HFFc6 (cell line): ENCODE measurements around the gene CUL9. TPM values are rescaled to one million over a fixed set of nuclear protein-coding genes. Genes with fewer than 3 reads are reported as not detected.

Source experiments
- DNase-seq: peaks from one replicate; pipeline ENCODE4 v3.0.0-alpha.2; 2018
- H3K27ac Mint-ChIP-seq: 2 replicates; pipeline ENCODE4 v1.8.0; 2020; ENCODE audit warnings: mild to moderate bottlenecking, mixed read lengths
- H3K27me3 Mint-ChIP-seq: 2 replicates; pipeline ENCODE4 v1.8.0; 2021; ENCODE audit warnings: mild to moderate bottlenecking, moderate library complexity, mixed read lengths; ENCODE audit not compliant: insufficient read depth
- H3K36me3 Mint-ChIP-seq: 2 replicates; pipeline ENCODE4 v1.8.0; 2021; ENCODE audit warnings: low read depth, mixed read lengths
- H3K4me1 Mint-ChIP-seq: 2 replicates; pipeline ENCODE4 v1.8.0; 2020; ENCODE audit warnings: low read depth, mixed read lengths
- H3K4me3 Mint-ChIP-seq: 2 replicates; pipeline ENCODE4 v1.8.0; 2020; ENCODE audit warnings: mild to moderate bottlenecking, moderate library complexity, mixed read lengths
- H3K9me3 Mint-ChIP-seq: 2 replicates; pipeline ENCODE4 v1.8.0; 2020; ENCODE audit warnings: mild to moderate bottlenecking, mixed read lengths
- total RNA-seq, 6 experiments: library from RNA; stranded (reverse); fragmentation: NEBNext Ultra II Directional; extraction: Animal tissue kit (Norgen Biotek cat#: 25700); gene quantifications; 2 replicates in 1 of 6; 3 replicates in 5 of 6; pipeline ENCODE4 v1.2.3, GENCODE V29; 2021
- TF ChIP-seq, protein P1 (sequence below): fragments of 200-600 bp; sonication (generic); IDR thresholded peaks from 2 replicates; pipeline ENCODE4 v1.5.0; 2021; ENCODE audit warnings: antibody characterized with exemption, mild to moderate bottlenecking

CUL9 gene
- total RNA-seq, 6 experiments from 2014 or later = 15.4 to 19.9 (median 18.6) TPM

DNA sequence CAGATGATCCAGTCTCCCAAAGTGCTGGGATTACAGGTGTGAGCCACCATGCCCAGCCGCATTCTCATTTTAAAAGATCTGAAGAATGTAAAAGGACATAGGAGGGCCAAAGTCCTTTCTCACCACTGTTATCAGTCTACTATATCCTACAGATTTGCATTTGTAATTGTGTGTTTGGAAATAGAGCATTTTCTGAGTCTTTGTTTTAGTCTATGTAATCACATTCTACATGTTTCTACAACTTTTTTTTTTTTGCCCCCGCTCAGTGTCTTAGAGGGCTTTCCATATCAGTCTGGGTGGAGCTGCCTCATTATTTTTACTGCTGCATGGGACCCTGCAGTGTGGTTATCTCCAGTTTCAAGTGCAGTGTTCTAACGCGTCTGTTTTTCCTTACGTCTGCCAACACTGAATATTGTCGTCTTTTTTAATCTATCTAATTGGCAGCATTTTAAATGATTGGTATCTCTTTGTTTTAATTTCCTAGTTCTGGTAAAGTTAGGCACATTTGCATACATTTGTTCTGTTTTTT is 7.8 kb downstream of the CUL9 start:
- Mint-ChIP-seq H3K27ac (no peak overlapping the region), H3K36me3 (peaks cover 32% of the 10 kb centered on the region)
- no peak for DNase-seq

DNA sequence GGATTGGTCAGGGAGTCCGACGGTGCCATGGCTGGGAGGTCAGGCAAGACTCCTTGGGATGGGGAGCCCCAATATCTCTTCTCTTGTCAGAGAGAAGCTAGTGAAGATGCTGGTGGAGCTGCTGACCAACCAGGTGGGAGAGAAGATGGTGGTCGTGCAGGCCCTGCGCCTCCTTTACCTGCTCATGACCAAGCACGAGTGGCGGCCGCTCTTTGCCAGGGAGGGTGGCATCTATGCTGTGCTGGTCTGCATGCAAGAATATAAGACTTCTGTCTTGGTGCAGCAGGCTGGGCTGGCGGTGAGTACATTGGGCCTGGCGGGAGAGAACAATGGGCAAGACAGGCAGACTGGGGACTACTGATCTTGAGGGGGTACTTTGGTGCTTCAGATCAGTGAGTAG is 10.9 kb downstream of the CUL9 start:
- Mint-ChIP-seq H3K36me3 (peaks cover 17% of the 10 kb centered on the region; the same call in 1 of the 2 replicates), H3K9me3 (no peaks in the 10 kb centered on the region), H3K4me1 (no peaks in the 10 kb centered on the region), H3K27ac (no peak overlapping the region), H3K4me3 (no peak overlapping the region), H3K27me3 (no peaks in the 10 kb centered on the region; the same call in 1 of the 2 replicates)
- no peak for DNase-seq
- TF ChIP-seq, protein P1, sequence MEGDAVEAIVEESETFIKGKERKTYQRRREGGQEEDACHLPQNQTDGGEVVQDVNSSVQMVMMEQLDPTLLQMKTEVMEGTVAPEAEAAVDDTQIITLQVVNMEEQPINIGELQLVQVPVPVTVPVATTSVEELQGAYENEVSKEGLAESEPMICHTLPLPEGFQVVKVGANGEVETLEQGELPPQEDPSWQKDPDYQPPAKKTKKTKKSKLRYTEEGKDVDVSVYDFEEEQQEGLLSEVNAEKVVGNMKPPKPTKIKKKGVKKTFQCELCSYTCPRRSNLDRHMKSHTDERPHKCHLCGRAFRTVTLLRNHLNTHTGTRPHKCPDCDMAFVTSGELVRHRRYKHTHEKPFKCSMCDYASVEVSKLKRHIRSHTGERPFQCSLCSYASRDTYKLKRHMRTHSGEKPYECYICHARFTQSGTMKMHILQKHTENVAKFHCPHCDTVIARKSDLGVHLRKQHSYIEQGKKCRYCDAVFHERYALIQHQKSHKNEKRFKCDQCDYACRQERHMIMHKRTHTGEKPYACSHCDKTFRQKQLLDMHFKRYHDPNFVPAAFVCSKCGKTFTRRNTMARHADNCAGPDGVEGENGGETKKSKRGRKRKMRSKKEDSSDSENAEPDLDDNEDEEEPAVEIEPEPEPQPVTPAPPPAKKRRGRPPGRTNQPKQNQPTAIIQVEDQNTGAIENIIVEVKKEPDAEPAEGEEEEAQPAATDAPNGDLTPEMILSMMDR = no peak

More for the DNA sequence above, 7.8 kb downstream of the CUL9 start:
- Mint-ChIP-seq H3K4me3 (no peak overlapping the region), H3K4me1 (no peaks in the 10 kb centered on the region), H3K9me3 (no peaks in the 10 kb centered on the region), H3K27me3 (no peaks in the 10 kb centered on the region; the same call in 1 of the 2 replicates)
- TF ChIP-seq, protein P1 = no peak

DNA sequence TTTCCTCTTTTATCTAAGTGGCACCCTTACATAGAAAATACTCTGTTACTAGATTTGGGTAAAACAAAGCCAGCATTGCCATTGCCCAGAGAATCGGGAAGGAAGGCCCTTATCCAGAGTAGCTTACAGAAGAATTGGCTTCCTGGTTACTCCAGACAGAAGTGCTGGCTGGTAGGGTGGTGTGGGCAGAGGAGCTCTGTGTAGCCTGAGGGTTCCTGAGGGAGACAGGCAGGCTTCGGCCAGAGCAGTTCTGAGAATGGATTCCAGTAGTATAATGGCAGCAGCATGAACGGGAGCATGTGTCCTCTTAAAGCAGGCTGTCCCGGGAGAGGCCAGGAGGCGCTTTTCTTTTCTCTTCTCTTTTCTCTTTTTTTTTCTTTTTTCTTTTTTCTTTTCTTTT is 11.9 kb downstream of the CUL9 start:
- Mint-ChIP-seq H3K9me3 (no peaks in the 10 kb centered on the region), H3K27me3 (no peaks in the 10 kb centered on the region), H3K4me1 (no peaks in the 10 kb centered on the region), H3K27ac (no peak overlapping the region), H3K36me3 (peaks cover 11% of the 10 kb centered on the region; the same call in 1 of the 2 replicates), H3K4me3 (no peak overlapping the region)
- TF ChIP-seq, protein P1 = no peak
- DNase-seq = no peak

DNA sequence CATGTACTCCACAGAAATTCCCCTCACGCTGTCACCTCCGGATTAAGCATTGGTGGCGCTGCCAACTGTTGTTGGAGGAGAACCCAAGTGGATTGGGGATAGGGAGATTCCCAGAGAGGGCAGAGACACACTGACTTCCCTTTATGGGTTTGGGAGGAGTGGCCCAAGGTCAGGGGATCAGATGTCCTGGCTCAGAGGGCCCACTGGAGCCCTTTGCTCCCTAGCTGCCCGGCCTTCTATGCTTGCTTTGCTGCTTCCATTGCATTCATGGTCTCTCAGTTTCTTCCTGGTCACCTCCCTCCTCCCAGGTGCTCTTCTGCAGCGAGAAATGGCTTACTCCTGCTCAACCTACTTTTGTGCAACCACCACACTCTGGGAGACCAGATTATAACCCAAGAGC is 14.3 kb downstream of the CUL9 start:
- Mint-ChIP-seq H3K27ac (no peak overlapping the region), H3K4me1 (no peaks in the 10 kb centered on the region), H3K4me3 (no peak overlapping the region), H3K36me3 (peaks cover 11% of the 10 kb centered on the region; the same call in 1 of the 2 replicates), H3K9me3 (no peaks in the 10 kb centered on the region), H3K27me3 (no peaks in the 10 kb centered on the region)
- TF ChIP-seq, protein P1 = no peak
- no peak for DNase-seq

DNA sequence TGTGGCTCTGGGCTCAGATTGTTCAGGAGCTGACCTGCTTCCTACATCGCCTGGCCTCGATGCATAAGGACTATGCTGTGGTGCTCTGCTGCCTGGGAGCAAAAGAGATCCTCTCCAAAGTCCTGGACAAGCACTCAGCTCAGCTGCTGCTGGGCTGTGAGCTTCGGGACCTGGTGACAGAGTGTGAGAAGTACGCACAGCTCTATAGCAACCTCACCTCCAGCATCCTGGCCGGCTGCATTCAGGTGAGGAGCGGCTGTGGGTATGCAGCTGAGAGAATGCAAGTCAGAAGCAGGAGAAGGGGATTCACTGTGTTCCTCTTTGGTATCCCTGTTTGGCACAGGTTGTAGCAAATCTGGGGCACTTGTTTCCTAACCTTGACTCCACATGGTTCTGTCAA is 17.9 kb downstream of the CUL9 start:
- no peaks in the 10 kb centered on the region for H3K4me1 Mint-ChIP-seq
- H3K27ac Mint-ChIP-seq = no peak overlapping the region
- H3K36me3 Mint-ChIP-seq = peaks cover under 1% of the 10 kb centered on the region
- no peaks in the 10 kb centered on the region for H3K9me3 Mint-ChIP-seq
- H3K27me3 Mint-ChIP-seq = no peaks in the 10 kb centered on the region
- no peak for DNase-seq
- no peak overlapping the region for H3K4me3 Mint-ChIP-seq
- TF ChIP-seq, protein P1 = no peak
